ENCODE data around the gene MXRA8. TPM values are rescaled to one million over a fixed set of nuclear protein-coding genes. Genes with fewer than 3 reads are reported as not detected.

The MXRA8 gene
- total and polyA plus RNA-seq, 2 donors from 2014 or later = 26.0 to 64.7 TPM

DNA sequence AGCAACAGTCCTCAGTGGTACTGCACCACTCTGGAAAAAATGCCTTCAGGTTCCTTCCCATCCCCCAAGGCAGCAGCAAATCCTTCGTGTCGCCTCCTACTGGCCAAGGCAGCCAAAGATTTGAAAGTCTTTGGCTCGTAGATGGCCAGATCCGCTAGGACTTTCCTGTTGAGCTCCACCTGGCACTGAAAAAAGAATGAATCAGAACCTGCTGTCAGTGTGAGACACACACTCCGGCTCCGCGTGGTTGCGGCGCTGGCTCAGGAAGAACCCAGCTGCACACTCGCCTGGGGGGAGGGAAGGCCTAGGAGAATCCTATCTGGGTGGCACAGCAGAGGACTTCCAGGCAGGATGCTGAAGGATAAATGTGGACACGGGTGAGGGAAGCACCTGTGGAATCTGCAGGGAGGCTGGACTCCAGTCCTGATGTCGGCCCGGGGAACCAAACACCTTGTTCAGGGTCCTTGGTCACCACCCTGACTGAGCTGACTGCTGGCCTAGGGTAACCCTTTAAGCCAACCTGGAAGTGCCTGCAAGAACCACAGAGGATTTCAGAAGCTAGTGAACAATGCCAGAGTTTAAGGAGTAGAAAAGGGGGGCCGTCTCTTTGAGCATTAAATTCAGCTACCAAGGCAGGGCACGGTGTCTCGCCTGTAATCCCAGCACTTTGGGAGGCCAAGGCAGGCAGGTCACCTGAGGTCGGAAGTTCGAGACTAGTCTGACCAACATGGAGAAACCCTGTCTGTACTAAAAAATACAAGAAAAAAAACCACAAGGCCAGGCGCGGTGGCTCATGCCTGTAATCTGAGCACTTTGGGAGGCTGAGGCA, 43.9 kb upstream of the MXRA8 start:
- peaks cover 4 to 30% (median 13%) of the 10 kb centered on the region in 3 donors for H3K4me1 ChIP-seq (ENCODE audit: control insufficient read depth in 2 of 3, insufficient read depth in 2 of 3, low read depth in 1 of 3, low read length in 3 of 3)
- intact Hi-C loops (cut with DNase I) = no loop called here
- peaks cover 9 to 37% (median 17%) of the 10 kb centered on the region in 3 donors for H3K36me3 ChIP-seq (ENCODE audit: control insufficient read depth in 2 of 3, insufficient read depth in 3 of 3, low read length in 3 of 3)
- TF ChIP-seq, protein P1, sequence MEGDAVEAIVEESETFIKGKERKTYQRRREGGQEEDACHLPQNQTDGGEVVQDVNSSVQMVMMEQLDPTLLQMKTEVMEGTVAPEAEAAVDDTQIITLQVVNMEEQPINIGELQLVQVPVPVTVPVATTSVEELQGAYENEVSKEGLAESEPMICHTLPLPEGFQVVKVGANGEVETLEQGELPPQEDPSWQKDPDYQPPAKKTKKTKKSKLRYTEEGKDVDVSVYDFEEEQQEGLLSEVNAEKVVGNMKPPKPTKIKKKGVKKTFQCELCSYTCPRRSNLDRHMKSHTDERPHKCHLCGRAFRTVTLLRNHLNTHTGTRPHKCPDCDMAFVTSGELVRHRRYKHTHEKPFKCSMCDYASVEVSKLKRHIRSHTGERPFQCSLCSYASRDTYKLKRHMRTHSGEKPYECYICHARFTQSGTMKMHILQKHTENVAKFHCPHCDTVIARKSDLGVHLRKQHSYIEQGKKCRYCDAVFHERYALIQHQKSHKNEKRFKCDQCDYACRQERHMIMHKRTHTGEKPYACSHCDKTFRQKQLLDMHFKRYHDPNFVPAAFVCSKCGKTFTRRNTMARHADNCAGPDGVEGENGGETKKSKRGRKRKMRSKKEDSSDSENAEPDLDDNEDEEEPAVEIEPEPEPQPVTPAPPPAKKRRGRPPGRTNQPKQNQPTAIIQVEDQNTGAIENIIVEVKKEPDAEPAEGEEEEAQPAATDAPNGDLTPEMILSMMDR (IDR thresholded peaks at IDR 0.05; ENCODE audit: borderline replicate concordance, extremely low read depth, insufficient read depth) = peak; percentile 15
- H3K27me3 ChIP-seq (ENCODE audit: control insufficient read depth, insufficient read depth, low read length) = no peaks in the 10 kb centered on the region
- FAIRE-seq (no peak), DNase-seq (peak in 3 of 5 donors; percentile 21 to 49 (median 39))
- H3K4me3 ChIP-seq (ENCODE audit: low read length in 3 of 3) = no peak overlapping the region
- no peak overlapping the region for H3K27ac ChIP-seq (ENCODE audit: low read depth in 2 of 2, low read length in 2 of 2)
- no peak overlapping the region for H3K9ac ChIP-seq (ENCODE audit: low read length in 3 of 3)
- H3K9me3 ChIP-seq (ENCODE audit: control insufficient read depth in 2 of 3, insufficient read depth in 1 of 3, low read length in 3 of 3) = no peaks in the 10 kb centered on the region

DNA sequence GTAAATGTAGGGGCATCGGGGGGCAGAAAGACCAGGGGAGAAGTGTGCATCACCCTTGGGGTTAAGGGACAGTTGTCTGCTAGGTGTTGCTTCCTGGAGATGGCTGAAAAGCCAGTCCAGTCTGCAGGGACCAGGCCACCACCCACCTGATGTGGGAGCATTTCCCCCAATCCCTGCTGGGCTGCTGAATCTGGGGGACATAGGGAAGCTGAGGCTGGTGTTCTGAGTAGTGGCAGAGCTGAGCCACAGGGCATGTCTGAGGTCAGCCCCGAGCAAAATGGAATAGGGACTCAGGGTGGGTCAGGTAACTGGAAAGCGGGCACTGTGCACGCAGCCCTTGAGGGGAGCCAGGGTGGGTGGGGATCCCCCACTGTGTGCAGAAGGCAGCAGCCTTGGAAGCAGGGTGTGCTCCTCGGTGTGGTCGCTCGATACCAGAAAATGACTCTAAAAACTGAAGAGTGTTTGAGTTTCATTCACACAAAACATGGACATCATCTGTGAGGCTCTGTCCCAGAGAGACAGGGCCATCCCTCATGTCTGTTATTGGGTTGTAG, 43.2 kb upstream of the MXRA8 start:
- TF ChIP-seq, protein P1 (IDR thresholded peaks at IDR 0.05; ENCODE audit: borderline replicate concordance, extremely low read depth, insufficient read depth) = no peak
- H3K27me3 ChIP-seq (ENCODE audit: control insufficient read depth, insufficient read depth, low read length) = no peaks in the 10 kb centered on the region
- H3K36me3 ChIP-seq (ENCODE audit: control insufficient read depth in 2 of 3, insufficient read depth in 3 of 3, low read length in 3 of 3) = peaks cover 13 to 40% (median 21%) of the 10 kb centered on the region in 3 donors
- intact Hi-C loops (cut with DNase I) = no loop called here
- H3K27ac ChIP-seq (ENCODE audit: low read depth in 2 of 2, low read length in 2 of 2) = no peak overlapping the region
- no peak overlapping the region for H3K4me3 ChIP-seq (ENCODE audit: low read length in 3 of 3)
- H3K9me3 ChIP-seq (ENCODE audit: control insufficient read depth in 2 of 3, insufficient read depth in 1 of 3, low read length in 3 of 3) = no peaks in the 10 kb centered on the region
- DNase-seq (no peak), FAIRE-seq (no peak)
- no peak overlapping the region for H3K9ac ChIP-seq (ENCODE audit: low read length in 3 of 3)
- peaks cover 4 to 30% (median 13%) of the 10 kb centered on the region in 3 donors for H3K4me1 ChIP-seq (ENCODE audit: control insufficient read depth in 2 of 3, insufficient read depth in 2 of 3, low read depth in 1 of 3, low read length in 3 of 3)

DNA sequence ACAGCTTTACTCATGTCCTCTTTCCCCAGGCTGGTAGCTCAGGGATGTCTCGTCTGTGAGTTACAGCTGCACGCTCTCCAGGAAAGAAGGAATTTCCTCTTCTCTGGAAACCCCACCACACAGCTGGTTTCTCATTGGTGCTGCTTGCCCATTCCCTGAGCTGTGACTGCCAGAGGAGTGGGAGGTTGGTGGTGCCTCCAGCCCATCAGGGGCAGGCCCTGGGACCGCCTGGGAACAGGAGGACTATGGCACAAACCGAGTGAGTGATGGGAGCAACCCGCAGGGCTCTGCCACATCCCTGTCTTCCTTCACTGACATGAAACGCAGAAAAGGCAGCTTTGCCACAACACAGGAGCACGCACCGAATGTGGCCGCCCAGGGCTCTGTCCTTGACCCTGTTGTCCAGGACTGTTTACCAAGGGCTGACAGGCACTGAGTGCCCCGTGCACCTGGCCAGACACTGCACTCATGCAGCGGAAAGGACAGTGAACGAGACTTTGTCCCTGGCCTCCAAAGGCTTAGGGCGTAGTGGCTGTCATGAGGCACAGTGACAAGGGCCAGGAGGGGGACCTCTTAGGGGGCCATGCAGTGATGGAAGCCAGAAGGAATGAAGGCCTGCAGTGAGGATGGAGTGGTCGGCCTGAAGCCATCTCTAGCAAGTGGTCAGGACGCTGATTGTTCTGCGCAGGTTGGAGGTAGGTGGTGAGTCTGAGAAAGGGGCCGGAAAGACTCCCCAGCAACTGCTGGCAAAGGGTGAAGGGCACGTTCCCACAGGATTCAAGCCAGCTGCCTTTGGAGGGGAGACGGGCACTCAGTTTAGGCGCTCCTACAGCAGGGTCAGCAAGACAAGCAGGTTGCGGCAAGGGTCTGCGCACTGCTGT, 42.5 kb upstream of the MXRA8 start:
- TF ChIP-seq, protein P1 (IDR thresholded peaks at IDR 0.05; ENCODE audit: borderline replicate concordance, extremely low read depth, insufficient read depth) = no peak
- H3K9ac ChIP-seq (ENCODE audit: low read length in 3 of 3) = peak overlapping the region in 2 of 3 donors; percentile 77 to 93
- peak overlapping the region; percentile 55 to 95 (median 89) for H3K4me3 ChIP-seq (ENCODE audit: low read length in 3 of 3)
- FAIRE-seq (no peak), DNase-seq (no peak)
- H3K27ac ChIP-seq (ENCODE audit: low read depth in 2 of 2, low read length in 2 of 2) = no peak overlapping the region
- peaks cover 4 to 23% (median 13%) of the 10 kb centered on the region in 3 donors for H3K4me1 ChIP-seq (ENCODE audit: control insufficient read depth in 2 of 3, insufficient read depth in 2 of 3, low read depth in 1 of 3, low read length in 3 of 3)
- H3K27me3 ChIP-seq (ENCODE audit: control insufficient read depth, insufficient read depth, low read length) = no peaks in the 10 kb centered on the region
- no peaks in the 10 kb centered on the region for H3K9me3 ChIP-seq (ENCODE audit: control insufficient read depth in 2 of 3, insufficient read depth in 1 of 3, low read length in 3 of 3)
- intact Hi-C loops (cut with DNase I) = no loop called here
- H3K36me3 ChIP-seq (ENCODE audit: control insufficient read depth in 2 of 3, insufficient read depth in 3 of 3, low read length in 3 of 3) = peaks cover 13 to 40% (median 21%) of the 10 kb centered on the region in 3 donors

Measured in kidney (tissue), 14 donors.